IPS-15b (cell line): ENCODE results near the gene HTR2C.

Source experiments
- H3K27me3 ChIP-seq: one replicate; pipeline ENCODE4 v1.6.1; 2013; ENCODE audit warnings: low read length; ENCODE audit not compliant: control insufficient read depth, insufficient read depth
- H3K36me3 ChIP-seq: one replicate; pipeline ENCODE4 v1.6.1; 2013; ENCODE audit warnings: low read length; ENCODE audit not compliant: control insufficient read depth, insufficient read depth
- H3K4me1 ChIP-seq: one replicate; pipeline ENCODE4 v1.6.1; 2013; ENCODE audit warnings: mild to moderate bottlenecking, low read length; ENCODE audit not compliant: control insufficient read depth, insufficient read depth
- H3K4me3 ChIP-seq: one replicate; pipeline ENCODE4 v1.5.1; 2013; ENCODE audit warnings: low read depth, low read length
- H3K9ac ChIP-seq: one replicate; pipeline ENCODE4 v1.6.1; 2013; ENCODE audit warnings: low read depth, mild to moderate bottlenecking, low read length
- H3K9me3 ChIP-seq: one replicate; pipeline ENCODE4 v1.6.1; 2013; ENCODE audit warnings: mild to moderate bottlenecking, low read length; ENCODE audit not compliant: control insufficient read depth, insufficient read depth

The HTR2C gene

GRCh38 chrX:114717921-114718320 lies 134.0 kb downstream of the HTR2C start:
- no peaks in the 10 kb centered on the region for H3K36me3 ChIP-seq
- H3K27me3 ChIP-seq = no peaks in the 10 kb centered on the region
- H3K4me1 ChIP-seq = no peaks in the 10 kb centered on the region
- H3K9ac ChIP-seq = no peak overlapping the region
- H3K4me3 ChIP-seq = no peak overlapping the region
- H3K9me3 ChIP-seq = no peaks in the 10 kb centered on the region

- no peak overlapping the region for H3K4me3 ChIP-seq
- H3K9ac ChIP-seq = no peak overlapping the region
- H3K27me3 ChIP-seq = no peaks in the 10 kb centered on the region
- peaks cover 5% of the 10 kb centered on the region for H3K4me1 ChIP-seq
- no peaks in the 10 kb centered on the region for H3K9me3 ChIP-seq
- H3K36me3 ChIP-seq = no peaks in the 10 kb centered on the region
Measured at GRCh38 chrX:114766541-114766940, 182.7 kb downstream of the HTR2C start.

DNA sequence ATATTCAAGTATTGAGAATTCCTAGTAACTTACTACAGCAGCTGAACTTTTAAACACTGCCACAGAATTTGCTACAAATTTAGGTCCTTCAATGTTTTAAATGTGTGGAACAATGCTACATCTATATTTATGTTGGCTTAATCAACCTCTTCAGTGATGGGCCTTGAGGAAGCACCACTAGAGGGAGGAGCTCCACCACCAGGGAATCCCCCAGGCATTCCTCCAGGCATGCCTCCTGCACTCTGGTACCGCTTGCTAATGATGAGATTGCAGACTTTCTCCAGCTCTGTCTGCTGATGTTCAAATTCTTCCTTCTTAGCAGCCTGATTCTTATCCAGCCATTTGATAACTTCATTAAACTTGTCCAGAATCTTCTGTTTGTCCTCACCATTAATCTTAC lies 190.8 kb downstream of the HTR2C start:
- Histone ChIP-seq H3K36me3 (no peaks in the 10 kb centered on the region), H3K9me3 (no peaks in the 10 kb centered on the region), H3K27me3 (no peaks in the 10 kb centered on the region), H3K4me1 (no peaks in the 10 kb centered on the region), H3K4me3 (no peak overlapping the region), H3K9ac (no peak overlapping the region)

DNA sequence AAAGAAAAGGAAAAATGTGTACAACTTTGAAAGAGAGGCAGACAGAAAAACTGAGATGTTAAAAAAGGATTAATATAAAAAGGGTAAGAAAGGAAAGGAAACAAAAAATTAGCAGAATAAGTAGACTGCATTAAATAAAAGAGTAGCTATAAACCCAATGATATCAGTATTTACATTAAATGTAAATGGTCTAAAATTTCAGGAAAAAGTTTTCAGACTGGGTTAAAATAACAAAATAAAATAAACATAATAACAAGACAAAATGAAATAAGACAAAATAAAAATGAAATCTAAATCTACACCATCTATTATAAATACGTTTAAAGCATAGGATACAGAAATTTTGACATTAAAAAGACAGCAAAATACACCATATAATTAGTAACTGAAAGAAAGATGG lies 199.0 kb downstream of the HTR2C start:
- no peaks in the 10 kb centered on the region for H3K36me3 ChIP-seq
- no peak overlapping the region for H3K4me3 ChIP-seq
- H3K27me3 ChIP-seq = no peaks in the 10 kb centered on the region
- H3K9me3 ChIP-seq = no peaks in the 10 kb centered on the region
- no peak overlapping the region for H3K9ac ChIP-seq
- H3K4me1 ChIP-seq = peaks cover 7% of the 10 kb centered on the region

DNA sequence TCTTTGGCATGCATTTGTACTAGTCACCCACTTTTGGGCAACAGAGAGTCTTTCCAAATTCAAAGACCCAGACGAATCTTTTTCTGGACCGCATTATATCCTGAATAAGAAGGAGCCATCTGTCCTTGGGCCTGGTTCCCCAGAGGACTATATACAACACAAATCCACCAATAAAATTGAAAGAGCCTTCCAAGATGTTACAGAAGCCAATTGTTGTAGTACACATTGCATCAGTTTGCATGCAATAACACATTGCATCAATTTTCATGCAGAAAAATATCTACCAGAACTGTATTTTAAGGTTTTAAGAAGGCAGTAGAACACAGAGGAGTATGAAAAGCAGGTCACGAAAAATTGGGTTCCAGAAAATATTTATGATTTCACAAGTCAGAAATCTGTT lies 203.2 kb downstream of the HTR2C start:
- no peaks in the 10 kb centered on the region for H3K4me1 ChIP-seq
- H3K27me3 ChIP-seq = no peaks in the 10 kb centered on the region
- no peak overlapping the region for H3K9ac ChIP-seq
- no peak overlapping the region for H3K4me3 ChIP-seq
- H3K9me3 ChIP-seq = no peaks in the 10 kb centered on the region
- no peaks in the 10 kb centered on the region for H3K36me3 ChIP-seq

- Histone ChIP-seq H3K27me3 (no peaks in the 10 kb centered on the region), H3K4me3 (no peak overlapping the region), H3K4me1 (no peaks in the 10 kb centered on the region), H3K9ac (no peak overlapping the region), H3K9me3 (no peaks in the 10 kb centered on the region), H3K36me3 (no peaks in the 10 kb centered on the region)
Measured at GRCh38 chrX:114797494-114797893, 213.6 kb downstream of the HTR2C start.

GRCh38 chrX:114798907-114799306 lies 215.0 kb downstream of the HTR2C start:
- H3K4me3 ChIP-seq = no peak overlapping the region
- no peaks in the 10 kb centered on the region for H3K4me1 ChIP-seq
- no peaks in the 10 kb centered on the region for H3K27me3 ChIP-seq
- no peaks in the 10 kb centered on the region for H3K36me3 ChIP-seq
- H3K9ac ChIP-seq = no peak overlapping the region
- no peaks in the 10 kb centered on the region for H3K9me3 ChIP-seq

- Histone ChIP-seq H3K9me3 (no peaks in the 10 kb centered on the region), H3K4me1 (no peaks in the 10 kb centered on the region), H3K4me3 (no peak overlapping the region), H3K9ac (no peak overlapping the region), H3K36me3 (no peaks in the 10 kb centered on the region), H3K27me3 (no peaks in the 10 kb centered on the region)
Measured at GRCh38 chrX:114800719-114801118, 216.8 kb downstream of the HTR2C start.

DNA sequence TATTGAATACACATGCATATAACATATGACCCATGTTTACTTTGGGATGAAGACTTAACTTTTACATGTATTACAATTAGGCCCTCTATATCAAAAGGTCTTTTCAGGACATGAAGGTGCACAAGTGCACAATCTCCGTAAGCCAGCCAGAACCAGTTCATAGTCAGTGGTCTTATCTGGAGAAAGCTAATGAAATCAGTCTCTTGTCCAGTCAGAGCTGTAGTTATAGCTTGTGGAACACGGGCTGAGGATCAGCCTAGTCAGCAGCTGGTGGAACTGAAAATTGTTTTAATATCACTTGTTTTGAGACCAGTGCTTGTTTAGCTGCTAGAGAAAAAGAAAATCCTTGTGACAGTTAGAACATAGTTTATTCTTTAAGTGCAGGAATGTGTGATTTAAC lies 235.6 kb downstream of the HTR2C start:
- H3K4me1 ChIP-seq = peaks cover 4% of the 10 kb centered on the region
- no peak overlapping the region for H3K9ac ChIP-seq
- no peaks in the 10 kb centered on the region for H3K9me3 ChIP-seq
- no peak overlapping the region for H3K4me3 ChIP-seq
- no peaks in the 10 kb centered on the region for H3K36me3 ChIP-seq
- H3K27me3 ChIP-seq = no peaks in the 10 kb centered on the region

GRCh38 chrX:114841051-114841450 lies 257.2 kb downstream of the HTR2C start:
- no peak overlapping the region for H3K4me3 ChIP-seq
- H3K27me3 ChIP-seq = no peaks in the 10 kb centered on the region
- H3K9ac ChIP-seq = no peak overlapping the region
- H3K4me1 ChIP-seq = no peaks in the 10 kb centered on the region
- no peaks in the 10 kb centered on the region for H3K36me3 ChIP-seq
- H3K9me3 ChIP-seq = no peaks in the 10 kb centered on the region

DNA sequence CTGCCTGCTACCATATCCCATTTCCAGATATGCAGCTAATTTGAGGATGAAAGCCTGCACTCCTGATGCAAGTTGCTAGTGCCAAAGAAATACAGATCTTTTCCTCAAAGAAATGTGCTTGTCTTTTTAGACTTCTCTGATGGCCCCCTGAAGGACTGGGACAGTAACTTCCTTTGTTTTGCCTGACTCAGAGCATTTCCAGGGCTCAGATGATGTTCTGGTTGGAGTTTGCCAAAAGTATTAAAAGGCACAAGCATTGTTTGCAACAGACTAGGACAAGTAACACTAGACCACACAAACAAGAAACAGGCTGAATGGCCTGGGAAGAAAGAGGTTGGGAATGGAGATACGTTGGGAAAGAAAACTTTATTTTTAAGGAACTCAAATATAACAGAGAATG lies 258.3 kb downstream of the HTR2C start:
- Histone ChIP-seq H3K27me3 (no peaks in the 10 kb centered on the region), H3K9me3 (no peaks in the 10 kb centered on the region), H3K4me1 (no peaks in the 10 kb centered on the region), H3K36me3 (no peaks in the 10 kb centered on the region), H3K9ac (no peak overlapping the region), H3K4me3 (no peak overlapping the region)

DNA sequence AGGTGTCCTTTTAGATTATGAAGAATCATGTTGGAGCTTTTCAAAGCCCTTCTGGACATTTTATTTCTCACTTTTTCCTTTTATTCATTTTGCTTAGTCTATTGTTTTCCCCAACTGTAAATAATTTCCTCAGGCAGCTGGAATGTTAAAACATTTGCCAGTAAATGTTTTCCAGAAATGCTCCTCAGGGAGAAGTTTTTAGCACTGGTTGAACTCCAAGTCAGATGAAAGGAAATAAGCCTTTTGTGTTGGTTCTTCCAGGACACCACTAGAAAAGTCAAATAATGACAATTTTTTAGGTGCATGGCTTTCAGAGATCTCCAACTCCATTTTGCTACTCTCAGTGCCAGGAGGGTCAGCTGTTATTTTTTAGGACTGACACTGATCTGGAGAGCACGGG lies 305.6 kb downstream of the HTR2C start:
- Histone ChIP-seq H3K27me3 (no peaks in the 10 kb centered on the region), H3K4me3 (no peak overlapping the region), H3K9ac (no peak overlapping the region), H3K4me1 (no peaks in the 10 kb centered on the region), H3K36me3 (no peaks in the 10 kb centered on the region), H3K9me3 (no peaks in the 10 kb centered on the region)

- no peak overlapping the region for H3K4me3 ChIP-seq
- no peaks in the 10 kb centered on the region for H3K36me3 ChIP-seq
- H3K9ac ChIP-seq = no peak overlapping the region
- no peaks in the 10 kb centered on the region for H3K27me3 ChIP-seq
- no peaks in the 10 kb centered on the region for H3K9me3 ChIP-seq
- peaks cover 18% of the 10 kb centered on the region for H3K4me1 ChIP-seq
Measured at GRCh38 chrX:114903618-114904017, 319.7 kb downstream of the HTR2C start.
